ENCODE data around the gene HOXD3. TPM values are rescaled to one million over a fixed set of nuclear protein-coding genes. Genes with fewer than 3 reads are reported as not detected.

HOXD3 gene
- total and polyA plus RNA-seq, 12 donors = 0.10 to 1.1 (median 0.27) TPM; not detected in 5

DNA sequence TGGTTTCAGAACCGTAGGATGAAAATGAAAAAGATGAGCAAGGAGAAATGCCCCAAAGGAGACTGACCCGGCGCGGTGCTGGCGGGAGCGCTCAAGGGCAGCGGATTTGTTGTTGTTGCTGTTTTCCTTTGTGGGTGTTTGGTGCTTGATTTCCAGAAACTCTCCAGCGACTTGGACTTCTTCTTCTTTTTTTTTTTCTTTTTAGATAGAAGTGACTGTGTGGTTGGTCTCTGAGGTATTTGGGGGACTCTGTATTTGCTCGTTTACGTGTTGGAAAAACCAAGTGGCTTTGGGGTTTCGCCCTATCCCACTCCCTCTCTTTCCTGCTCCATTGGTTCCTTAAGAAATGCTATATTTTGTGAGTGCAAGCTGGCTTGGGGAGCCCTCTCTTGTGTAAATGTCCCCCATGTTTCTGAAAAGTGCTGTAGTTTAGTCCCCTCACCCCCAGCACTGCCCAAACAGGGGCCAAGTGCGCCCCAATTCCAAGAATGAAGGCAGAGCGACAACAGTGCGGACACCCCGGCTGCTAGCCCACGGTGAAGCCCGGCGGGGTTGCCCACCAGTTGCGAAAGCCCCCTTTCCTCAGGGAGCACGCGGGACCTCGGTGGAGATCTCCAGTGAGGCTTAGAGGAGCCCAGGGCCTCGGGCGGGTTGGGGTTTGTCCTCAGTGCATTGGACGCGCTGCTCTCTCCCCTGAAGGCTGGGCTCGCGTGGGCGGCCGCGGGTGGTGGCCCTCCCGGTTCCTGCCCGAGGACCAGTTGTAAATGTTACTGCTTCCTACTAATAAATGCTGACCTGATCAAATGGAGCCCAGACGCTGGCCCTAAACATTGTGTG is 32.8 kb upstream of the HOXD3 start:
- DNase-seq = no peak
- Histone ChIP-seq H3K27me3 (peaks cover 62 to 100% (median 99%) of the 10 kb centered on the region in 7 donors), H3K27ac (no peak overlapping the region), H3K36me3 (no peaks in the 10 kb centered on the region), H3K4me1 (peaks cover 0 to 38% (median 25%) of the 10 kb centered on the region in 9 donors), H3K4me3 (no peak overlapping the region), H3K9me3 (no peaks in the 10 kb centered on the region)
- ATAC-seq = no peak
- intact Hi-C loops (cut with DNase I) = loop anchor here in 6 of 10 donors (5.0 to 10.0 kb wide), 3 partner anchors 690 to 1023 kb away; no protein-coding TSS in a partner anchor
- no peak for TF ChIP-seq CTCF (IDR thresholded peaks at IDR 0.05)
- 9 to 16% methylated on average over 34 of the region's 34 CpGs for WGBS, 2 donors

DNA sequence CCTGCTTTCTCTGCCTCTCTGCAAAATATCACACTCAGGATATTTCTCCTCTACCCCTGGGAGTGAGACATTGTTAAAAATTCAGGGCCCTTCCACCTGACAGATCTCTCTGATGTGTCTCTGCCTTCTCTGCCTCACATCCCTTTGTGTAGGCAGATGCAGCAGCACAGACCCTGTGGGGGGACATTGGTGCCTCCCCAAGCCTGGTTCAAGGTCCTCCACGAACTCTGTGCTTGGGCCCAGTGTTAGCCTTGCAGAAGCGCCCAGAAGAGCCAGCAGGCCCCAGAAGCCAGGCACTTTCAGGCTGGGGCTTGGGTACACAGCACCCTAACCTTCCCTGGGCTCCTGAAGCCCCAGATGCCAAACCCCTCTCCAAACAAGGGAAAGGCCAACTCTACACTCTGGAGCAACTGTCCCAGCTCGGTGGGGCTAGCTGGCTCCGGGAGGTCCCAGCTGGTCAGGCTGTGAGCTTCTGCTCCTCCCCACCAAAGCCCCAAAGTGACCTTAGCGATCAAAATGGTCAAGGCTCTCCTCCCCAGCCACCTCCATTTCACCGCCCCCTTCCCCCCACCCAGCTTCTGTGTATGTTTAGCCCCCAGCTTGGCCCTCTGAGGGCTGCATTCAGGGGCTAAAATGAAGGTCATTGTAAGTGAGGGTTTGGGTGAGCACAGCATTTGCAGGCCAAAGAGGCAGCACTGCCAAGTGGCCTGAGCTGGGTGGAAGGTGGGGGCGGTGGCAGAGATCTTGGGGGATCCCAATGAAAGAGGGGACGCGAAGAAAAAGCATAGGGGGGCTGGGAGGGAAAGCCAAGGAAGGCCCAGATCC is 31.9 kb upstream of the HOXD3 start:
- peaks cover 65 to 99% (median 97%) of the 10 kb centered on the region in 7 donors for H3K27me3 ChIP-seq
- ATAC-seq = no peak

DNA sequence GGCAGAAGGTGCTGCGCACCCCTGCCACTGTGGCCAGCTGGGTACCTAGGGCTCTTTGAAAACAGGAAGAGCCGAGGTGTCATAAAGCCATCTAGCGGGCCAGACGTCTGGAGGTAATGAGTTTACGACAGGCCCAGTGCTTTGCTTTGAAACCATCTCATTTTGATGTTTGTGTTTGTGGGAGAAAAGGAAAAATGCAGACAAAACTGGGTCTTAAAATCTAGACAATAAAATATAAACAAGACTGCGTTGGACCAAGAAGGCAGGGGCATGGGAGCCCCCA is 31.4 kb upstream of the HOXD3 start:
- ATAC-seq (no peak), DNase-seq (no peak)
- intact Hi-C loops (cut with DNase I) = loop anchor here (2.0 to 10.0 kb wide), 10 partner anchors 427 to 1022 kb away; no protein-coding TSS in a partner anchor
- Histone ChIP-seq H3K36me3 (no peaks in the 10 kb centered on the region), H3K4me1 (peaks cover 0 to 48% (median 29%) of the 10 kb centered on the region in 9 donors), H3K4me3 (no peak overlapping the region), H3K9me3 (no peaks in the 10 kb centered on the region), H3K27me3 (peaks cover 65 to 99% (median 97%) of the 10 kb centered on the region in 7 donors), H3K27ac (no peak overlapping the region)
- TF ChIP-seq CTCF (IDR thresholded peaks at IDR 0.05) = no peak
- WGBS, 2 donors = 24 to 34% methylated on average over 6 of the region's 6 CpGs

More for the DNA sequence above, 31.9 kb upstream of the HOXD3 start:
- Histone ChIP-seq H3K36me3 (no peaks in the 10 kb centered on the region), H3K27ac (no peak overlapping the region), H3K9me3 (no peaks in the 10 kb centered on the region), H3K4me3 (no peak overlapping the region), H3K4me1 (peaks cover 0 to 43% (median 29%) of the 10 kb centered on the region in 9 donors)
- WGBS, 2 donors = 20 to 35% methylated on average over 9 of the region's 9 CpGs
- TF ChIP-seq CTCF (IDR thresholded peaks at IDR 0.05) = no peak
- DNase-seq = no peak
- intact Hi-C loops (cut with DNase I) = loop anchor here (5.0 to 10.0 kb wide), 8 partner anchors 427 to 1022 kb away; no protein-coding TSS in a partner anchor
